ENCODE results near the gene DNAJC1.
"Not testable (repeated sequence)": the region's sequence is repeated elsewhere in the genome, so short reads cannot be mapped to it uniquely, and the experiment has no call there.

DNAJC1 gene

GRCh38 chr10:21822273-21822672 lies 181.3 kb downstream of the DNAJC1 start:
- not testable (repeated sequence) for DNase-seq

GRCh38 chr10:21820952-21821351 lies 182.6 kb downstream of the DNAJC1 start:
- DNase-seq = peak; percentile 51

GRCh38 chr10:21818416-21818815 lies 185.1 kb downstream of the DNAJC1 start:
- not testable (repeated sequence) for DNase-seq

GRCh38 chr10:21814866-21815265 lies 188.7 kb downstream of the DNAJC1 start:
- no peak for DNase-seq

GRCh38 chr10:21813946-21814345 lies 189.6 kb downstream of the DNAJC1 start:
- no peak for DNase-seq

- DNase-seq = no peak
Measured at GRCh38 chr10:21811245-21811585, 192.3 kb downstream of the DNAJC1 start.

GRCh38 chr10:21810582-21811244 lies 192.8 kb downstream of the DNAJC1 start:
- DNase-seq = no peak

- no peak for DNase-seq
Measured at GRCh38 chr10:21808550-21808949, 195.0 kb downstream of the DNAJC1 start.

GRCh38 chr10:21807180-21807579 lies 196.3 kb downstream of the DNAJC1 start:
- peak; percentile 80 for DNase-seq

- no peak for DNase-seq
Measured at GRCh38 chr10:21803374-21803773, 200.2 kb downstream of the DNAJC1 start.

- no peak for DNase-seq
Measured at GRCh38 chr10:21801609-21802008, 201.9 kb downstream of the DNAJC1 start.

GRCh38 chr10:21797984-21798765 lies 205.4 kb downstream of the DNAJC1 start:
- no peak for DNase-seq

GRCh38 chr10:21797533-21797932 lies 206.0 kb downstream of the DNAJC1 start:
- no peak for DNase-seq

- no peak for DNase-seq
Measured at GRCh38 chr10:21791276-21791675, 212.3 kb downstream of the DNAJC1 start.

GRCh38 chr10:21776883-21777282 lies 226.6 kb downstream of the DNAJC1 start:
- no peak for DNase-seq

- no peak for DNase-seq
Measured at GRCh38 chr10:21771219-21771618, 232.3 kb downstream of the DNAJC1 start.

- DNase-seq = no peak
Measured at GRCh38 chr10:21769041-21769440, 234.5 kb downstream of the DNAJC1 start.

- no peak for DNase-seq
Measured at GRCh38 chr10:21764466-21765189, 238.9 kb downstream of the DNAJC1 start.

- DNase-seq = no peak
Measured at GRCh38 chr10:21760332-21760731, 243.2 kb downstream of the DNAJC1 start.

GRCh38 chr10:21759232-21759631 lies 244.3 kb downstream of the DNAJC1 start:
- no peak for DNase-seq

- no peak for DNase-seq
Measured at GRCh38 chr10:21758696-21759095, 244.8 kb downstream of the DNAJC1 start.

GRCh38 chr10:21758239-21758638 lies 245.3 kb downstream of the DNAJC1 start:
- DNase-seq = peak; percentile 74

GRCh38 chr10:21757185-21757901 lies 246.2 kb downstream of the DNAJC1 start:
- DNase-seq = peak; percentile 73
